K562 (cell line): ENCODE results near the gene SNX15. TPM values are rescaled to one million over a fixed set of nuclear protein-coding genes. Genes with fewer than 3 reads are reported as not detected.

Experiments
- ATAC-seq: fragments of 200-7000 bp; cut with Tn5 transposase; 3 replicates; pipeline ENCODE4 v1.9.1; 2020; ENCODE audit warnings: moderate library complexity
- BruUV-seq: library from RNA; stranded (reverse); fragments of 400-500 nt; replicated peaks from 2 replicates; lab custom pipeline; 2021; lab: Mats Ljungman, UMichigan
- CTCF ChIA-PET: fragments of 300-600 bp; formaldehyde crosslinking; extraction: SDS; loops from one replicate; lab custom pipeline; 2021; ENCODE audit warnings: low intra/inter-chr PET ratio; lab: Yijun Ruan, JAX
- POLR2A ChIA-PET: fragments of 300-600, 350-650 bp; sonication (Branson Sonifier 250); formaldehyde crosslinking; extraction: SDS; loops from one replicate; lab custom pipeline; 2021; ENCODE audit warnings: antibody characterized with exemption, inconsistent platforms; lab: Yijun Ruan, JAX
- DNase-seq, 4 experiments: peaks; one replicate each; pipeline versions ENCODE4 v3.0.0 to v3.0.0-alpha.2; 2011 to 2018; ENCODE audit warnings: low spot score in 3 of 4, mixed read lengths in 3 of 4; ENCODE audit errors: extremely low read depth in 1 of 4
- FAIRE-seq: peaks from 2 replicates; lab custom pipeline; 2011; peaks lifted over from hg19 to GRCh38; lab: Jason Lieb, UNC
- H2AFZ ChIP-seq: 2 replicates; pipeline ENCODE4 v1.6.0; 2011; ENCODE audit warnings: low read depth, low read length, control low read depth, inconsistent platforms
- H3K27ac ChIP-seq: fragments of 200-600 bp; 3 replicates; pipeline ENCODE4 v1.8.0; 2011; ENCODE audit warnings: low read depth, mild to moderate bottlenecking, control low read depth, inconsistent platforms, low read length, moderate library complexity, mixed read lengths; ENCODE audit errors: extremely low read depth
- H3K27me3 ChIP-seq, 2 experiments: fragments of 300-600 bp in 1 of 2; 2 replicates in 1 of 2; 3 replicates in 1 of 2; pipeline versions ENCODE4 v1.6.0 to v1.8.0; 2011; ENCODE audit warnings: inconsistent platforms in 2 of 2, low read length in 2 of 2, mild to moderate bottlenecking in 1 of 2, mixed read lengths in 1 of 2, moderate library complexity in 1 of 2; ENCODE audit not compliant: control insufficient read depth in 2 of 2, insufficient read depth in 2 of 2
- H3K36me3 ChIP-seq: fragments of 300-600 bp; 3 replicates; pipeline ENCODE4 v1.8.0; 2011; ENCODE audit warnings: mild to moderate bottlenecking, low read length, inconsistent platforms; ENCODE audit not compliant: control insufficient read depth, insufficient read depth
- H3K4me1 ChIP-seq, 2 experiments: fragments of 200-600 bp in 1 of 2; replicated peaks in 1 of 2; 2 replicates in 1 of 2; 3 replicates in 1 of 2; pipeline versions ENCODE4 v1.5.1 to v1.8.0; 2011; ENCODE audit warnings: inconsistent platforms in 2 of 2, low read length in 2 of 2, mild to moderate bottlenecking in 1 of 2, mixed read lengths in 1 of 2, moderate library complexity in 1 of 2; ENCODE audit not compliant: control insufficient read depth in 2 of 2, insufficient read depth in 2 of 2
- H3K4me2 ChIP-seq: 2 replicates; pipeline ENCODE4 v1.6.1; 2011; ENCODE audit warnings: low read length, control low read depth, inconsistent platforms, mixed read lengths; ENCODE audit not compliant: insufficient read depth
- H3K4me3 ChIP-seq: fragments of 200-600 bp; sonication (generic), shearing (Covaris generic); 2 replicates; pipeline ENCODE4 v1.5.1; 2016; ENCODE audit warnings: control low read depth, inconsistent platforms
- H3K79me2 ChIP-seq: fragments of 200-600 bp; 3 replicates; pipeline ENCODE4 v1.8.0; 2011; ENCODE audit warnings: low read length, inconsistent platforms; ENCODE audit not compliant: control insufficient read depth, insufficient read depth
- H3K9ac ChIP-seq, 2 experiments: 2 replicates each; pipeline versions ENCODE4 v1.6.0 to v1.6.1; 2011; ENCODE audit warnings: low read depth in 2 of 2, low read length in 2 of 2, control low read depth in 1 of 2, inconsistent platforms in 1 of 2, mild to moderate bottlenecking in 1 of 2, mixed read lengths in 1 of 2; ENCODE audit not compliant: insufficient read depth in 1 of 2
- H3K9me1 ChIP-seq: one replicate; pipeline ENCODE4 v1.6.0; 2011; ENCODE audit warnings: inconsistent platforms, mild to moderate bottlenecking, low read length, moderate library complexity; ENCODE audit not compliant: control insufficient read depth, insufficient read depth
- H3K9me3 ChIP-seq: replicated peaks from 2 replicates; pipeline ENCODE4 v1.5.1; 2011; ENCODE audit warnings: low read depth, low read length, inconsistent platforms; ENCODE audit not compliant: control insufficient read depth, insufficient read depth
- H4K20me1 ChIP-seq: replicated peaks from 2 replicates; pipeline ENCODE4 v1.6.1; 2011; ENCODE audit warnings: low read length, inconsistent platforms, mixed read lengths; ENCODE audit not compliant: control insufficient read depth, insufficient read depth
- CBX5 ChIP-seq: IDR thresholded peaks from 2 replicates; pipeline ENCODE4 v1.6.1; 2014; ENCODE audit warnings: low read depth, borderline replicate concordance
- CHD2 ChIP-seq: IDR thresholded peaks from 2 replicates; pipeline ENCODE4 v1.6.1; 2011; ENCODE audit warnings: low read depth, low read length
- ELF2 ChIP-seq: fragments of 250-450 bp; sonication (Bioruptor Pico); IDR thresholded peaks from 2 replicates; pipeline ENCODE4 v1.5.0; 2021; ENCODE audit warnings: mild to moderate bottlenecking
- MCM3 ChIP-seq: fragments of 450-650 bp; IDR thresholded peaks from 2 replicates; pipeline ENCODE4 v1.6.1; 2016
- PHF8 ChIP-seq: fragments of 200-600 bp; sonication (generic); IDR thresholded peaks from 2 replicates; pipeline ENCODE4 v1.6.1; 2012; ENCODE audit warnings: mixed run types, mild to moderate bottlenecking, inconsistent platforms, low read length, moderate library complexity, borderline replicate concordance
- POLR2B ChIP-seq: fragments of 450-650 bp; IDR thresholded peaks from 2 replicates; pipeline ENCODE4 v1.6.1; 2018; ENCODE audit warnings: low read depth; ENCODE audit not compliant: partially characterized antibody
- SRSF3 ChIP-seq: fragments of 200-400 bp; formaldehyde crosslinking; IDR thresholded peaks from 2 replicates; pipeline ENCODE4 v1.6.1; 2016; ENCODE audit warnings: mild to moderate bottlenecking, low read length, moderate library complexity; ENCODE audit not compliant: insufficient read depth
- STAT5A ChIP-seq: IDR thresholded peaks from 2 replicates; pipeline ENCODE4 v1.6.1; 2012; ENCODE audit warnings: low read length, inconsistent platforms, borderline replicate concordance
- ZNF124 ChIP-seq: sonication (generic); formaldehyde crosslinking; IDR thresholded peaks from 2 replicates; pipeline ENCODE4 v1.8.1; 2022; ENCODE audit warnings: missing genetic modification reagents
- ZNF184 ChIP-seq: sonication (generic); formaldehyde crosslinking; IDR thresholded peaks from 2 replicates; pipeline ENCODE4 v1.5.0; 2020; ENCODE audit warnings: missing genetic modification reagents
- ZNF717 ChIP-seq: fragments of 250-450 bp; sonication (Bioruptor Pico); IDR thresholded peaks from 2 replicates; pipeline ENCODE4 v1.5.0; 2021
- ZSCAN32 ChIP-seq: fragments of 450-650 bp; formaldehyde crosslinking; IDR thresholded peaks from 2 replicates; pipeline ENCODE4 v1.4.0; 2020; ENCODE audit warnings: mild to moderate bottlenecking, moderate library complexity
- WGBS: fragments of 100-300 bp; shearing (Covaris generic); methylation state at CpG from one replicate; pipeline ENCODE4 v1.1.6; 2016; ENCODE audit warnings: low coverage, mixed read lengths; ENCODE audit not compliant: insufficient coverage; ENCODE audit errors: missing lambda C conversion rate; 5-methylcytosine and 5-hydroxymethylcytosine counted together
- in situ Hi-C: fragments of 300-500 bp; cut with MboI; formaldehyde crosslinking; loops from 4 replicates; pipeline ENCODE4 v1.15.0; 2018; ENCODE audit warnings: inconsistent platforms, mixed read lengths
- intact Hi-C: fragments of 100-400 bp; cut with micrococcal nuclease; formaldehyde crosslinking; loops from 2 replicates; pipeline ENCODE4 v1.14.2; 2022
- polyA plus RNA-seq, 8 experiments: library from polyadenylated mRNA; depleted of rRNA in 4 of 8; stranded (reverse) in 5 of 8; unstranded in 3 of 8; fragments of >200 nt; fragmentation: Nextera tagmentation in 2 of 8; fragmentation: Illumina TruSeq in 1 of 8; extraction: Ambion mirVana in 2 of 8; extraction: Trizol in 1 of 8; gene quantifications; 2 replicates each; pipeline versions ENCODE4 v1.2.1 to v1.2.3, GENCODE V29; 2011 to 2014; ENCODE audit warnings: inconsistent platforms in 1 of 8, missing spikeins in 1 of 8
- total RNA-seq, 7 experiments: library from RNA; depleted of rRNA in 6 of 7; stranded (reverse); fragments of >200 nt in 6 of 7; fragmentation: Illumina TruSeq in 2 of 7; extraction: Trizol in 2 of 7; gene quantifications; 2 replicates each; pipeline versions ENCODE4 v1.2.1 to v1.2.3, GENCODE V29; 2011 to 2021; ENCODE audit warnings: low replicate concordance in 1 of 7
- TF ChIP-seq, protein P1 (sequence below): fragments of 250-450 bp; sonication (Bioruptor Pico); IDR thresholded peaks from 2 replicates; pipeline ENCODE4 v1.5.0; 2020; ENCODE audit warnings: mild to moderate bottlenecking
- TF ChIP-seq, protein P2 (sequence below): fragments of 450-650 bp; formaldehyde crosslinking; IDR thresholded peaks from 2 replicates; pipeline ENCODE4 v1.4.0; 2020; ENCODE audit warnings: mild to moderate bottlenecking, moderate library complexity
- TF ChIP-seq, protein P3 (sequence below): IDR thresholded peaks from 3 replicates; pipeline ENCODE4 v1.6.1; 2011; ENCODE audit warnings: borderline replicate concordance, mild to moderate bottlenecking, moderate library complexity; ENCODE audit not compliant: insufficient read length; ENCODE audit errors: extremely low read depth

SNX15 gene
- total and polyA plus RNA-seq, 9 of the 15 experiments (the other 6 are each of a cell fraction or from before 2014, with no cell fraction given), result 1.8 to 27.8 (median 15.2) TPM

DNA sequence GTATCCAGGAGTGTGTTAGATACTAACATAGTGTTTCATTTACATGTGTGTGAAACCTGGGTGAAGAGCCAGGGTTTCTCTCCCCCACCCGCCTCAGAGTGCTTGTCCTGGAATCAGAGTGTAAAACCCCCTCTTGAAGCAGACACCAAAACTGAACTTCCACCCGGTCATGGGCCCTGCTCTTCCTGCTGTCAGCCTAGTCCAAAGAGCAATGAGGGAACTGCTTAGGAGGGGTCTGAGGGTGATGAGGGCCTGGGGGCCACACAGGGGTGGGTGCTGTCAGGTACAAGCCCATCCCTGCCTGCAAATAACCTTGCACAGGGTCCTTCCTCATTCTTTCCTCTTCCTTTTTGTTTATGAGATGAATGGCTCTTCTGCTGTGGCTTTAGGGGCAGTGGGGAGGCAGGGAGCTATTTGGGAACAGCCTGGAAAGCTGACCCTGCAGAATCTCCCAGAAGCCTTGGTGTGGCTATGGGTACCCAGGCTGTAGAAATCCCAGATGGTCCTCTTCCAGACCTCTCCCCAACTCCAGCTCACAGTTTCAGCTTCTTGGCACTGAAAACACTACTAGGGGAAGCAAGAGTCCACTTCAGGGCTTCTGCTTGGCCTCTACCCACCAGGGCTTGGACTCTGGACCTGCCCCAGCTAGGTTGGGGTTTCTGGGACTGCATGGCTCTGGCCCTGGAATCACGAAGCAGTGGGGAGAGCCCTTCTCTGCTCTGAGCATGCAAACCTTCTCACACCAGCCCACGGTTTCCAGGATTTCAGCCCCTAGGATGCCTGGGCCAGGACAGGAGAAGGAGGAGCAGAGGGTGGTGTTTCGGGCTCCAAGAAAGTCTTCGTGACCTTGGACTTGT, 39.0 kb upstream of the SNX15 start:
- Histone ChIP-seq H4K20me1 (no peaks in the 10 kb centered on the region), H3K4me3 (no peak overlapping the region), H3K27me3 (no peaks in the 10 kb centered on the region), H3K79me2 (no peaks in the 10 kb centered on the region), H3K9me3 (no peaks in the 10 kb centered on the region), H3K9me1 (no peaks in the 10 kb centered on the region), H3K4me1 (peaks cover 7 to 22% of the 10 kb centered on the region in 2 experiments; a peak in 3 of 5 replicates), H3K27ac (no peak overlapping the region), H2AFZ (no peak overlapping the region), H3K36me3 (no peaks in the 10 kb centered on the region), H3K4me2 (no peak overlapping the region), H3K9ac (peak overlapping the region in 1 of 2 experiments; percentile 75; a peak in 1 of 4 replicates)
- WGBS, result 80% methylated on average over 6 of the region's 6 CpGs
- FAIRE-seq (no peak), ATAC-seq (no peak), DNase-seq (no peak)
- intact Hi-C loops (no loop called here), in situ Hi-C loops (no loop called here)
- ChIA-PET CTCF (interaction anchor here (0.6 kb wide), 1 partner anchor 75 kb away, joined by 3 read pairs; no protein-coding TSS in a partner anchor), POLR2A (interaction anchor here (0.7 to 1.5 kb wide), 4 partner anchors 9 to 512 kb away, joined by 3 to 5 read pairs (median 3); partner anchors contain the start of gene BATF2)
- BruUV-seq, result TSS peak; percentile 39
- TF ChIP-seq STAT5A, result no peak
- TF ChIP-seq SRSF3, result no peak
- no peak for TF ChIP-seq ZSCAN32 (CRISPR knock-in tag)
- TF ChIP-seq POLR2B, result no peak
- TF ChIP-seq CHD2, result no peak
- no peak for TF ChIP-seq CBX5
- TF ChIP-seq ELF2, result no peak
- TF ChIP-seq ZNF124 (CRISPR knock-in tag), result no peak
- no peak for TF ChIP-seq PHF8
- TF ChIP-seq ZNF184 (CRISPR knock-in tag), result no peak
- TF ChIP-seq MCM3, result no peak
- TF ChIP-seq, protein P1, sequence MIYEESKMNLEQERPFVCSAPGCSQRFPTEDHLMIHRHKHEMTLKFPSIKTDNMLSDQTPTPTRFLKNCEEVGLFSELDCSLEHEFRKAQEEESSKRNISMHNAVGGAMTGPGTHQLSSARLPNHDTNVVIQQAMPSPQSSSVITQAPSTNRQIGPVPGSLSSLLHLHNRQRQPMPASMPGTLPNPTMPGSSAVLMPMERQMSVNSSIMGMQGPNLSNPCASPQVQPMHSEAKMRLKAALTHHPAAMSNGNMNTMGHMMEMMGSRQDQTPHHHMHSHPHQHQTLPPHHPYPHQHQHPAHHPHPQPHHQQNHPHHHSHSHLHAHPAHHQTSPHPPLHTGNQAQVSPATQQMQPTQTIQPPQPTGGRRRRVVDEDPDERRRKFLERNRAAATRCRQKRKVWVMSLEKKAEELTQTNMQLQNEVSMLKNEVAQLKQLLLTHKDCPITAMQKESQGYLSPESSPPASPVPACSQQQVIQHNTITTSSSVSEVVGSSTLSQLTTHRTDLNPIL (CRISPR knock-in tag), result no peak
- TF ChIP-seq, protein P2, sequence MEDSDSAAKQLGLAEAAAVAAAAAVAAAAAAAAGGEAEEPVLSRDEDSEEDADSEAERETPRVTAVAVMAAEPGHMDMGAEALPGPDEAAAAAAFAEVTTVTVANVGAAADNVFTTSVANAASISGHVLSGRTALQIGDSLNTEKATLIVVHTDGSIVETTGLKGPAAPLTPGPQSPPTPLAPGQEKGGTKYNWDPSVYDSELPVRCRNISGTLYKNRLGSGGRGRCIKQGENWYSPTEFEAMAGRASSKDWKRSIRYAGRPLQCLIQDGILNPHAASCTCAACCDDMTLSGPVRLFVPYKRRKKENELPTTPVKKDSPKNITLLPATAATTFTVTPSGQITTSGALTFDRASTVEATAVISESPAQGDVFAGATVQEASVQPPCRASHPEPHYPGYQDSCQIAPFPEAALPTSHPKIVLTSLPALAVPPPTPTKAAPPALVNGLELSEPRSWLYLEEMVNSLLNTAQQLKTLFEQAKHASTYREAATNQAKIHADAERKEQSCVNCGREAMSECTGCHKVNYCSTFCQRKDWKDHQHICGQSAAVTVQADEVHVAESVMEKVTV, result no peak
- TF ChIP-seq, protein P3, sequence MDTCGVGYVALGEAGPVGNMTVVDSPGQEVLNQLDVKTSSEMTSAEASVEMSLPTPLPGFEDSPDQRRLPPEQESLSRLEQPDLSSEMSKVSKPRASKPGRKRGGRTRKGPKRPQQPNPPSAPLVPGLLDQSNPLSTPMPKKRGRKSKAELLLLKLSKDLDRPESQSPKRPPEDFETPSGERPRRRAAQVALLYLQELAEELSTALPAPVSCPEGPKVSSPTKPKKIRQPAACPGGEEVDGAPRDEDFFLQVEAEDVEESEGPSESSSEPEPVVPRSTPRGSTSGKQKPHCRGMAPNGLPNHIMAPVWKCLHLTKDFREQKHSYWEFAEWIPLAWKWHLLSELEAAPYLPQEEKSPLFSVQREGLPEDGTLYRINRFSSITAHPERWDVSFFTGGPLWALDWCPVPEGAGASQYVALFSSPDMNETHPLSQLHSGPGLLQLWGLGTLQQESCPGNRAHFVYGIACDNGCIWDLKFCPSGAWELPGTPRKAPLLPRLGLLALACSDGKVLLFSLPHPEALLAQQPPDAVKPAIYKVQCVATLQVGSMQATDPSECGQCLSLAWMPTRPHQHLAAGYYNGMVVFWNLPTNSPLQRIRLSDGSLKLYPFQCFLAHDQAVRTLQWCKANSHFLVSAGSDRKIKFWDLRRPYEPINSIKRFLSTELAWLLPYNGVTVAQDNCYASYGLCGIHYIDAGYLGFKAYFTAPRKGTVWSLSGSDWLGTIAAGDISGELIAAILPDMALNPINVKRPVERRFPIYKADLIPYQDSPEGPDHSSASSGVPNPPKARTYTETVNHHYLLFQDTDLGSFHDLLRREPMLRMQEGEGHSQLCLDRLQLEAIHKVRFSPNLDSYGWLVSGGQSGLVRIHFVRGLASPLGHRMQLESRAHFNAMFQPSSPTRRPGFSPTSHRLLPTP, result no peak
- no peak for TF ChIP-seq ZNF717 (CRISPR knock-in tag)
